ENCODE results near the gene PLAAT4. TPM values are rescaled to one million over a fixed set of nuclear protein-coding genes. Genes with fewer than 3 reads are reported as not detected.

The PLAAT4 gene
- total and polyA plus RNA-seq, 2 of the 8 experiments (the other 6 are each of a cell fraction or from before 2014, with no cell fraction given), result 2.8 to 4.1 TPM

- TF ChIP-seq ATF2 (IDR thresholded peaks at IDR 0.05; ENCODE audit: low read length) (no peak), SP2 (IDR thresholded peaks at IDR 0.05; ENCODE audit: low read length) (no peak), EGR1 (IDR thresholded peaks at IDR 0.05; ENCODE audit: borderline replicate concordance, low read depth, low read length) (no peak), BACH1 (IDR thresholded peaks at IDR 0.05; ENCODE audit: low read length) (no peak), CTBP2 (IDR thresholded peaks at IDR 0.05; ENCODE audit: borderline replicate concordance, insufficient read depth, insufficient read length, low read length) (no peak), CHD7 (IDR thresholded peaks at IDR 0.05; ENCODE audit: insufficient replicate concordance, low read length) (no peak), YY1 (IDR thresholded peaks at IDR 0.05; ENCODE audit: low read depth, low read length) (no peak), KDM1A (IDR thresholded peaks at IDR 0.05; ENCODE audit: borderline replicate concordance, low read length) (no peak)
Observed at GRCh38 chr11:63527667-63528066, 8.9 kb upstream of the PLAAT4 start (continued).

Measured in H1 (cell line).